ENCODE measurements around the gene CYP24A1.

Gene CYP24A1

GRCh38 chr20:54203281-54203680, 29.5 kb upstream of the CYP24A1 start:
- TF ChIP-seq ZFX (IDR thresholded peaks at IDR 0.05; ENCODE audit: borderline replicate concordance) (no peak), CTCF (IDR thresholded peaks at IDR 0.05) (no peak)
- H3K27ac ChIP-seq = no peak overlapping the region

DNA sequence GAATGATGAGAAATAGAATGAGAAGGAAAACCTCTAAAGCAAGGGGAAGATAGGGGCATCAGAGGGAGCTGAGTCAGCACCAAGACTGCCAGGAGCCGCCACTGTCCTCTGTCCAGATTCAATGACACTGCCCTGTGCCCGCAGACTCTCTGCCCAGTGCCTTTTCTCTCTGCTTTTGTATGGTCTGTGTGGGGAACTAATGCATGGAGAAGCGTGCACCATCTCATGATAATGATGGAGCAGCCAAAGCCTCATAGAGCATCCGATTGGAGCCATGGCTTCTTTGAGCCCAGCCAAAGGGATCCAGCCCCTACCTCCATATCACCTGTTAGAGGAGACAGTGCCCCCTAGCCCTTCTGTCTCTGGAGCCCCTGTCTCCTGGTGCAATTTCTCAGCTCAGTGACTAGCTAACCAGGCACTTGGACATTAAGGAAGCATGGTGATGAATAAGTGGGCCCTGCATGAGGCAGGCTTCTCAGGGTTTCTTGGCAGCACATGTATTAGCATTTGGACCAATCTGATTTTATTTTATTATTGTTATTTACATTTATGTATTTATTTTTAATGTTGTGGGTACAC, 27.6 kb upstream of the CYP24A1 start:
- no peak overlapping the region for H3K27ac ChIP-seq
- TF ChIP-seq CTCF (IDR thresholded peaks at IDR 0.05) = no peak

- H3K27ac ChIP-seq = no peak overlapping the region
- TF ChIP-seq ZFX (IDR thresholded peaks at IDR 0.05; ENCODE audit: borderline replicate concordance) = no peak
- no peak for TF ChIP-seq CTCF (IDR thresholded peaks at IDR 0.05)
Observed at GRCh38 chr20:54200487-54201267, 26.9 kb upstream of the CYP24A1 start.

DNA sequence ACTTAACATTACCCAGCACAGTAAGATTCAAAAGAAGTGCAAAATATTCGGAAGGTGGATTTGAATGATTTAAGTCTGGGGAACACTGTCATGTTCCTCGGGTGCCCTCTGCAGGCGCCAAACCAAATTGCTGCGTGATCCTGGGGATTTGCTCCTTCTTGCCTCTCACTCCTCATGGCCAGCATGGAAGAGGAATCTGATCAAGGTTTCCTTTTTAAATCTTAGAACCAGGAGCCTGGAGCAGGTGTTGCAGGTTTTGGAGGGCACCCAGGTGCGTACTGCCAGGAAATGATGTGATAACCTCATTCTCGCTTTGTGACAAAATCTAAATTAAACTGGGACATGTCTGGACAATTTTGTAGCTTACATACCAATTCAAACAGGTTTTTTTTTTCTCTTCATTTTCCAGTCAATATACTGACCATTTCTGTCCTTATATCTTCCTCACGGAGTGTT, 26.0 kb upstream of the CYP24A1 start:
- H3K27ac ChIP-seq = no peak overlapping the region
- TF ChIP-seq ZFX (IDR thresholded peaks at IDR 0.05; ENCODE audit: borderline replicate concordance) = no peak
- TF ChIP-seq CTCF (IDR thresholded peaks at IDR 0.05) = peak; percentile 93

GRCh38 chr20:54199283-54199682, 25.5 kb upstream of the CYP24A1 start:
- H3K27ac ChIP-seq = no peak overlapping the region
- TF ChIP-seq ZFX (IDR thresholded peaks at IDR 0.05; ENCODE audit: borderline replicate concordance) (no peak), CTCF (IDR thresholded peaks at IDR 0.05) (no peak)

- TF ChIP-seq CTCF (IDR thresholded peaks at IDR 0.05) (no peak), ZFX (IDR thresholded peaks at IDR 0.05; ENCODE audit: borderline replicate concordance) (no peak)
- no peak overlapping the region for H3K27ac ChIP-seq
Observed at GRCh38 chr20:54197621-54198604, 24.1 kb upstream of the CYP24A1 start.

Data from 22Rv1 (cell line).